ENCODE results near the gene VWA3B. TPM values are rescaled to one million over a fixed set of nuclear protein-coding genes. Genes with fewer than 3 reads are reported as not detected.
"Not testable (repeated sequence)": the region's sequence is repeated elsewhere in the genome, so short reads cannot be mapped to it uniquely, and the experiment has no call there.

The VWA3B gene
- polyA plus RNA-seq, 1 experiment: not detected

GRCh38 chr2:98091738-98092137 lies 4.8 kb downstream of the VWA3B start:
- no peaks in the 10 kb centered on the region; the same call in 1 of the 2 replicates for H3K9me3 ChIP-seq (ENCODE audit: control insufficient read depth, insufficient read depth, low read length)
- DNase-seq (ENCODE audit: low read depth, low spot score): no peak
- POLR2A ChIA-PET: no interaction called here
- H3K4me3 ChIP-seq (ENCODE audit: low read depth, low read length): no peak overlapping the region
- CTCF ChIA-PET: no interaction called here
- H3K27me3 ChIP-seq (ENCODE audit: control insufficient read depth, insufficient read depth, low read length): peaks cover 11% of the 10 kb centered on the region
- TF ChIP-seq CTCF (IDR thresholded peaks at IDR 0.05; ENCODE audit: low read depth, low read length): no peak
- H3K27ac ChIP-seq (ENCODE audit: low read depth, low read length): no peak overlapping the region

GRCh38 chr2:98093146-98093545 lies 6.2 kb downstream of the VWA3B start:
- no peaks in the 10 kb centered on the region for H3K9me3 ChIP-seq (ENCODE audit: control insufficient read depth, insufficient read depth, low read length)
- ChIA-PET POLR2A (no interaction called here), CTCF (no interaction called here)
- H3K27me3 ChIP-seq (ENCODE audit: control insufficient read depth, insufficient read depth, low read length): peaks cover 3% of the 10 kb centered on the region
- no peak overlapping the region for H3K4me3 ChIP-seq (ENCODE audit: low read depth, low read length)
- H3K27ac ChIP-seq (ENCODE audit: low read depth, low read length): no peak overlapping the region
- TF ChIP-seq CTCF (IDR thresholded peaks at IDR 0.05; ENCODE audit: low read depth, low read length): no peak
- no peak for DNase-seq (ENCODE audit: low read depth, low spot score)

GRCh38 chr2:98093611-98094010 lies 6.6 kb downstream of the VWA3B start:
- ChIA-PET POLR2A (no interaction called here), CTCF (no interaction called here)
- Histone ChIP-seq H3K9me3 (ENCODE audit: control insufficient read depth, insufficient read depth, low read length) (no peaks in the 10 kb centered on the region), H3K27ac (ENCODE audit: low read depth, low read length) (no peak overlapping the region), H3K4me3 (ENCODE audit: low read depth, low read length) (no peak overlapping the region), H3K27me3 (ENCODE audit: control insufficient read depth, insufficient read depth, low read length) (no peaks in the 10 kb centered on the region)
- no peak for TF ChIP-seq CTCF (IDR thresholded peaks at IDR 0.05; ENCODE audit: low read depth, low read length)
- no peak for DNase-seq (ENCODE audit: low read depth, low spot score)

- Histone ChIP-seq H3K27me3 (ENCODE audit: control insufficient read depth, insufficient read depth, low read length) (no peaks in the 10 kb centered on the region), H3K27ac (ENCODE audit: low read depth, low read length) (no peak overlapping the region), H3K9me3 (ENCODE audit: control insufficient read depth, insufficient read depth, low read length) (peaks cover 3% of the 10 kb centered on the region; the same call in 1 of the 2 replicates), H3K4me3 (ENCODE audit: low read depth, low read length) (no peak overlapping the region)
- ChIA-PET POLR2A (no interaction called here), CTCF (no interaction called here)
- DNase-seq (ENCODE audit: low read depth, low spot score): no peak
- no peak for TF ChIP-seq CTCF (IDR thresholded peaks at IDR 0.05; ENCODE audit: low read depth, low read length)
Measured at GRCh38 chr2:98099939-98100743, 13.2 kb downstream of the VWA3B start.

GRCh38 chr2:98102315-98102714 lies 15.3 kb downstream of the VWA3B start:
- CTCF ChIA-PET; H3K27ac ChIP-seq (ENCODE audit: low read depth, low read length); POLR2A ChIA-PET; H3K4me3 ChIP-seq (ENCODE audit: low read depth, low read length); DNase-seq (ENCODE audit: low read depth, low spot score); H3K9me3 ChIP-seq (ENCODE audit: control insufficient read depth, insufficient read depth, low read length); H3K27me3 ChIP-seq (ENCODE audit: control insufficient read depth, insufficient read depth, low read length): not testable (repeated sequence)

Data from AG04450 (cell line).